GDM1 (cell line): ENCODE measurements around the gene TGFBR3.

Source experiments
- DNase-seq: peaks from one replicate; lab custom pipeline; 2025; lab: John Stamatoyannopoulos, UW

TGFBR3 gene

DNA sequence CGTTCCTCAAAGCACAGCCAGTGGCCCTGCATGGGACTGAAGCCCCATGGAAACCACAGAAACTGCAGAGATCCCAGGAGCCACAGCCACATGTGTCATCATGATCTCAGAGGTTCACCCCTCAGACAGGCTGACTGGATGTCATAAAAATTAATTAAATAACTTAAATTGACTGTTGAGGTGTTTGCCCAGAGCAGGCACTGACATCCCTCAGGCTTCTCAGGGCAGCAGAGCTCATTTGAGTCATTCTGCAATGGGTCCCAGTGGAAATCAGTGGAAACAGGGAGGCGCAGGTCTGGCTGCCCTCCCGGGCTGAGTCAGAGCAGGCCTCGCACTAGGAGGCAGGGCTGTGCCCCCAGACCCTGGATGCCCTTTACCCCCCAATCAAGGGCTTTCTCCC, 250.2 kb downstream of the TGFBR3 start:
- DNase-seq, result no peak

DNA sequence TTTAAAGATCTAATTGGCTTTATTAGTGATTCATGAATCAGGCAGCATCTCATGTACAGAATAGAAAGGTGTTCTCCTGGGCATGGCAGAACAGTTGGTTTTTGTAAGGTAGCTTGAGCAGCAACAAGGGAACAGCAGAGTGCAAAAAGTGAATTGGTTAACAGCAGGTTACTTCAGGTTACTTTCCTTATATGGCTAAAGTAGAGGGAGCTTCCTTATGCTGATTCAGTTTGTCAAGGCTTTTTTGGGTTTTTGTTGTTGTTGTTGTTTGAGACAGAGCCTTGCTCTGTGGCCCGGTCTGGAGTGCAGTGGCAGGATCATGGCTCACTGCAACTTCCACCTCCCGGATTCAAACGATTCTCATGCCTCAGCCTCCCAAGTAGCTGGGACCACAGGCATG, 252.5 kb downstream of the TGFBR3 start:
- DNase-seq, result no peak

DNA sequence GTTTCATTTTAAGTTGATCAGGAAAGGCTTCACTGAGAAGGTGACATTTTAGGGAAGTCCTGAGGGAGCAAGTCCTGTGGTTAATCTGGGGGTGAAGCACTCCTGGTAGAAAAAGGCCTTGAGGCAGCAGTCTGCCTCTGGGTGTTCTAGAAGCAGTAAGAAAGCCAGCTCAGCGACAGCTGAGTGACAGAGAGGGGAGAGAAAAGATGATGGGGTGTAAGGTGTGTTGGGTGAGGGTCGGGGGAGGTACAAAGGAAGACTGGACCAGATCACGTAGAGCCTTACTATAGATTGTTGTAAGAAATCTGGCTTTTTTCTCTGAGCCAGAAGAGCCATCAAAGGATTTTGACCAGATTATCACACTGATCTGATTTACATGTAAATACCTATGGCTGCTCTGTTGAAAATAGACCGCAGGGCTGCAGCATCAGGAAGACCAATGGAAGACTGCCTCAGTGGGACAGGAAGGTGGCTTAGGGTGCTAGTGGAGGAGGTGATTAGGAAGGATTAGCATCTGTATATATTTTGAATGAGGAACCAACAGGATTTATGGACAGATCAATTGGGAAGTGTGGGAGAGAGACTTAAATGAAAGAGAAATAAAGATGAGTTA, 254.1 kb downstream of the TGFBR3 start:
- DNase-seq, result no peak

DNA sequence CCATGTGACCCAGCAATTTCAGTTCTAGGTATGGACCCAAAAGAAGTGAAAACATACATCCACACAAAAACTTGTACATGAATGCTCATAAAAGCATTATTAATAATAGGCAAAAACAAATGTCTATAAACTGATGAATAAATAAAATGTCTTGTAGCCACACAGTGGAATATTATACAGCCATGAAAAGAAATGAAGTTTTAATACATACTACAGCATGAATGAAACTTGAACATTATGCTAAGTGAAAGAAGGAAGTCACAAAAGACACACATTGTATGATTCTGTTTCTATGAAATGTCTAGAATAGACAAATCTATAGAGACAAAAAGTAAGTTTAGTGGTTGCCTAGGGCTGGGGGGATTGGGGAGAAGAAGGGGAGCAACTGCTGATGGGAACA, 255.1 kb downstream of the TGFBR3 start:
- no peak for DNase-seq
